Measurements from ENCODE around the gene FAM135A. TPM values are rescaled to one million over a fixed set of nuclear protein-coding genes. Genes with fewer than 3 reads are reported as not detected.
"Not testable (repeated sequence)": the region's sequence is repeated elsewhere in the genome, so short reads cannot be mapped to it uniquely, and the experiment has no call there.

FAM135A gene
- total RNA-seq, 2 experiments from 2014 or later, result 11.5 to 11.9 TPM

- Mint-ChIP-seq H3K27ac (no peak overlapping the region), H3K27me3 (ENCODE audit: low read depth) (no peaks in the 10 kb centered on the region), H3K4me1 (ENCODE audit: low read depth) (no peaks in the 10 kb centered on the region), H3K36me3 (ENCODE audit: low read depth) (peaks cover 14% of the 10 kb centered on the region), H3K9me3 (no peaks in the 10 kb centered on the region), H3K4me3 (no peak overlapping the region)
- intact Hi-C loops (cut with micrococcal nuclease), result no loop called here
- DNase-seq, result no peak
- CTCF ChIA-PET, result interaction anchor here (0.6 kb wide), 1 partner anchor 449 kb away, joined by 3 read pairs; no protein-coding TSS in a partner anchor
Measured at GRCh38 chr6:70423189-70424134, 10.2 kb downstream of the FAM135A start.

- no peak overlapping the region for H3K27ac Mint-ChIP-seq
- no peak overlapping the region for H3K4me3 Mint-ChIP-seq
- CTCF ChIA-PET, result interaction anchor here (0.6 kb wide), 1 partner anchor 450 kb away, joined by 3 read pairs; no protein-coding TSS in a partner anchor
Measured at GRCh38 chr6:70424291-70424690, 11.0 kb downstream of the FAM135A start.

GRCh38 chr6:70436320-70436719 lies 23.0 kb downstream of the FAM135A start:
- H3K9me3 Mint-ChIP-seq, result no peaks in the 10 kb centered on the region
- intact Hi-C loops (cut with micrococcal nuclease), result no loop called here
- CTCF ChIA-PET, result interaction anchor here (0.5 to 0.7 kb wide), 2 partner anchors 271 to 328 kb away, joined by 3 to 4 read pairs; no protein-coding TSS in a partner anchor
- no peak for DNase-seq
- no peaks in the 10 kb centered on the region for H3K27me3 Mint-ChIP-seq (ENCODE audit: low read depth)
- H3K4me3 Mint-ChIP-seq, result no peak overlapping the region
- peaks cover 20% of the 10 kb centered on the region for H3K36me3 Mint-ChIP-seq (ENCODE audit: low read depth)
- H3K4me1 Mint-ChIP-seq (ENCODE audit: low read depth), result no peaks in the 10 kb centered on the region
- H3K27ac Mint-ChIP-seq, result no peak overlapping the region

More at GRCh38 chr6:70424291-70424690, 11.0 kb downstream of the FAM135A start:
- H3K4me1 Mint-ChIP-seq (ENCODE audit: low read depth), result no peaks in the 10 kb centered on the region
- H3K36me3 Mint-ChIP-seq (ENCODE audit: low read depth), result peaks cover 15% of the 10 kb centered on the region
- no peaks in the 10 kb centered on the region for H3K9me3 Mint-ChIP-seq
- no peaks in the 10 kb centered on the region for H3K27me3 Mint-ChIP-seq (ENCODE audit: low read depth)
- intact Hi-C loops (cut with micrococcal nuclease), result no loop called here
- no peak for DNase-seq

- Mint-ChIP-seq H3K9me3 (peaks cover 6% of the 10 kb centered on the region), H3K27me3 (ENCODE audit: low read depth) (no peaks in the 10 kb centered on the region), H3K36me3 (ENCODE audit: low read depth) (peaks cover 33% of the 10 kb centered on the region), H3K27ac (no peak overlapping the region), H3K4me1 (ENCODE audit: low read depth) (no peaks in the 10 kb centered on the region), H3K4me3 (no peak overlapping the region)
- intact Hi-C loops (cut with micrococcal nuclease), result no loop called here
- CTCF ChIA-PET, result no interaction called here
- no peak for DNase-seq
Measured at GRCh38 chr6:70445001-70445400, 31.7 kb downstream of the FAM135A start.

GRCh38 chr6:70447343-70448070 lies 34.2 kb downstream of the FAM135A start:
- H3K9me3 Mint-ChIP-seq; CTCF ChIA-PET; H3K27me3 Mint-ChIP-seq (ENCODE audit: low read depth): not testable (repeated sequence)

GRCh38 chr6:70453899-70454298 lies 40.6 kb downstream of the FAM135A start:
- DNase-seq; H3K27ac Mint-ChIP-seq; H3K9me3 Mint-ChIP-seq; H3K4me1 Mint-ChIP-seq (ENCODE audit: low read depth); CTCF ChIA-PET; H3K27me3 Mint-ChIP-seq (ENCODE audit: low read depth); intact Hi-C loops (cut with micrococcal nuclease); H3K4me3 Mint-ChIP-seq: not testable (repeated sequence)
- peaks cover 25% of the 10 kb centered on the region for H3K36me3 Mint-ChIP-seq (ENCODE audit: low read depth)

More at GRCh38 chr6:70447343-70448070, 34.2 kb downstream of the FAM135A start:
- intact Hi-C loops (cut with micrococcal nuclease); H3K27ac Mint-ChIP-seq; DNase-seq; H3K4me1 Mint-ChIP-seq (ENCODE audit: low read depth); H3K4me3 Mint-ChIP-seq: not testable (repeated sequence)
- H3K36me3 Mint-ChIP-seq (ENCODE audit: low read depth), result peaks cover 34% of the 10 kb centered on the region

- DNase-seq, result no peak
- peaks cover 6% of the 10 kb centered on the region for H3K9me3 Mint-ChIP-seq
- CTCF ChIA-PET, result no interaction called here
- peaks cover 24% of the 10 kb centered on the region for H3K36me3 Mint-ChIP-seq (ENCODE audit: low read depth)
- H3K4me1 Mint-ChIP-seq (ENCODE audit: low read depth), result peaks cover 2% of the 10 kb centered on the region
- H3K27me3 Mint-ChIP-seq (ENCODE audit: low read depth), result no peaks in the 10 kb centered on the region
- H3K4me3 Mint-ChIP-seq, result no peak overlapping the region
- intact Hi-C loops (cut with micrococcal nuclease), result no loop called here
- H3K27ac Mint-ChIP-seq, result no peak overlapping the region
Measured at GRCh38 chr6:70456735-70457134, 43.4 kb downstream of the FAM135A start.

GRCh38 chr6:70459235-70459634 lies 45.9 kb downstream of the FAM135A start:
- Mint-ChIP-seq H3K27me3 (ENCODE audit: low read depth) (no peaks in the 10 kb centered on the region), H3K27ac (no peak overlapping the region), H3K36me3 (ENCODE audit: low read depth) (peaks cover 16% of the 10 kb centered on the region), H3K9me3 (no peaks in the 10 kb centered on the region), H3K4me1 (ENCODE audit: low read depth) (no peaks in the 10 kb centered on the region), H3K4me3 (no peak overlapping the region)
- DNase-seq, result no peak
- CTCF ChIA-PET, result no interaction called here
- intact Hi-C loops (cut with micrococcal nuclease), result no loop called here

- H3K27me3 Mint-ChIP-seq (ENCODE audit: low read depth); H3K4me1 Mint-ChIP-seq (ENCODE audit: low read depth); H3K27ac Mint-ChIP-seq; CTCF ChIA-PET; H3K4me3 Mint-ChIP-seq; intact Hi-C loops (cut with micrococcal nuclease); H3K9me3 Mint-ChIP-seq; DNase-seq: not testable (repeated sequence)
- peaks cover 13% of the 10 kb centered on the region for H3K36me3 Mint-ChIP-seq (ENCODE audit: low read depth)
Measured at GRCh38 chr6:70459699-70460098, 46.4 kb downstream of the FAM135A start.

GRCh38 chr6:70470016-70470415 lies 56.7 kb downstream of the FAM135A start:
- H3K27me3 Mint-ChIP-seq (ENCODE audit: low read depth), result no peaks in the 10 kb centered on the region
- H3K9me3 Mint-ChIP-seq, result no peaks in the 10 kb centered on the region
- H3K27ac Mint-ChIP-seq, result no peak overlapping the region
- CTCF ChIA-PET, result no interaction called here
- no peaks in the 10 kb centered on the region for H3K4me1 Mint-ChIP-seq (ENCODE audit: low read depth)
- no peak for DNase-seq
- no peak overlapping the region for H3K4me3 Mint-ChIP-seq
- peaks cover 31% of the 10 kb centered on the region for H3K36me3 Mint-ChIP-seq (ENCODE audit: low read depth)
- intact Hi-C loops (cut with micrococcal nuclease), result no loop called here

GRCh38 chr6:70470510-70470909 lies 57.2 kb downstream of the FAM135A start:
- intact Hi-C loops (cut with micrococcal nuclease); H3K4me3 Mint-ChIP-seq; DNase-seq; H3K27me3 Mint-ChIP-seq (ENCODE audit: low read depth); H3K4me1 Mint-ChIP-seq (ENCODE audit: low read depth); H3K27ac Mint-ChIP-seq; CTCF ChIA-PET; H3K9me3 Mint-ChIP-seq: not testable (repeated sequence)
- H3K36me3 Mint-ChIP-seq (ENCODE audit: low read depth), result peaks cover 31% of the 10 kb centered on the region

GRCh38 chr6:70474751-70475150 lies 61.4 kb downstream of the FAM135A start:
- Mint-ChIP-seq H3K4me3 (no peak overlapping the region), H3K9me3 (peaks cover 1% of the 10 kb centered on the region), H3K36me3 (ENCODE audit: low read depth) (peaks cover 32% of the 10 kb centered on the region), H3K27me3 (ENCODE audit: low read depth) (no peaks in the 10 kb centered on the region), H3K27ac (no peak overlapping the region), H3K4me1 (ENCODE audit: low read depth) (no peaks in the 10 kb centered on the region)
- intact Hi-C loops (cut with micrococcal nuclease), result no loop called here
- DNase-seq, result no peak
- CTCF ChIA-PET, result interaction anchor here (0.9 to 1.2 kb wide), 2 partner anchors 12 to 217 kb away, joined by 3 read pairs; no protein-coding TSS in a partner anchor
